DOHH2 (cell line): Measurements from ENCODE around the gene CMTM2.

ENCODE experiments used
- H3F3A ChIP-seq: fragments of 200-600 bp; sonication (generic), shearing (Covaris generic); 2 replicates; pipeline ENCODE4 v1.6.0; 2016; ENCODE audit warnings: antibody characterized with exemption, mild to moderate bottlenecking; ENCODE audit not compliant: control insufficient read depth, insufficient read depth
- H3K27ac ChIP-seq: fragments of 200-600 bp; sonication (generic); 2 replicates; pipeline ENCODE4 v1.5.1; 2014; ENCODE audit warnings: low read depth, mild to moderate bottlenecking, low read length, moderate library complexity
- H3K27me3 ChIP-seq: fragments of 200-600 bp; sonication (generic); 2 replicates; pipeline ENCODE4 v1.6.1; 2014; ENCODE audit warnings: mild to moderate bottlenecking, low read length, mixed read lengths; ENCODE audit not compliant: control insufficient read depth
- H3K36me3 ChIP-seq: fragments of 200-600 bp; sonication (generic); 2 replicates; pipeline ENCODE4 v1.6.1; 2014; ENCODE audit warnings: mild to moderate bottlenecking, low read length, moderate library complexity, mixed read lengths; ENCODE audit not compliant: control insufficient read depth
- H3K4me1 ChIP-seq: fragments of 200-600 bp; sonication (generic); 2 replicates; pipeline ENCODE4 v1.6.1; 2014; ENCODE audit warnings: mild to moderate bottlenecking, low read length, mixed read lengths; ENCODE audit not compliant: control insufficient read depth
- H3K4me2 ChIP-seq: fragments of 200-600 bp; sonication (generic); 2 replicates; pipeline ENCODE4 v1.6.0; 2014; ENCODE audit warnings: mild to moderate bottlenecking, low read length, moderate library complexity
- H3K4me3 ChIP-seq: fragments of 200-600 bp; sonication (generic); 2 replicates; pipeline ENCODE4 v1.5.1; 2014; ENCODE audit warnings: mild to moderate bottlenecking, low read length, mixed read lengths
- H3K79me2 ChIP-seq: fragments of 200-600 bp; sonication (generic); 2 replicates; pipeline ENCODE4 v1.6.1; 2014; ENCODE audit warnings: mild to moderate bottlenecking, low read length, mixed read lengths; ENCODE audit not compliant: control insufficient read depth
- H3K9me2 ChIP-seq: fragments of 200-600 bp; sonication (generic); replicated peaks from 2 replicates; pipeline ENCODE4 v1.6.1; 2014; ENCODE audit warnings: mild to moderate bottlenecking, low read length, mixed read lengths; ENCODE audit not compliant: control insufficient read depth
- H3K9me3 ChIP-seq: fragments of 200-600 bp; sonication (generic); 2 replicates; pipeline ENCODE4 v1.6.1; 2014; ENCODE audit warnings: antibody characterized with exemption, low read length, mixed read lengths; ENCODE audit not compliant: control insufficient read depth, insufficient read depth
- H4K20me1 ChIP-seq: fragments of 200-600 bp; sonication (generic); 2 replicates; pipeline ENCODE4 v1.6.0; 2014; ENCODE audit warnings: low read depth, mild to moderate bottlenecking, antibody characterized with exemption, low read length, moderate library complexity; ENCODE audit not compliant: control insufficient read depth, insufficient read depth
- CTCF ChIP-seq: fragments of 200-600 bp; sonication (generic); IDR thresholded peaks from one replicate; pipeline ENCODE4 v1.5.1; 2014; ENCODE audit warnings: antibody characterized with exemption, mild to moderate bottlenecking, low read depth, low read length; ENCODE audit not compliant: poor library complexity, severe bottlenecking
- EZH2phosphoT487 ChIP-seq: fragments of 200-600 bp; sonication (generic); IDR thresholded peaks from 2 replicates; pipeline ENCODE4 v1.6.1; 2017; ENCODE audit warnings: borderline replicate concordance, mild to moderate bottlenecking, antibody characterized with exemption, low read length, moderate library complexity, mixed read lengths

The CMTM2 gene

GRCh38 chr16:66536525-66536924 is 42.7 kb upstream of the CMTM2 start:
- Histone ChIP-seq H3K27me3 (no peaks in the 10 kb centered on the region), H3K79me2 (no peaks in the 10 kb centered on the region), H3K9me3 (no peaks in the 10 kb centered on the region), H3K9me2 (no peaks in the 10 kb centered on the region), H4K20me1 (no peaks in the 10 kb centered on the region), H3F3A (no peaks in the 10 kb centered on the region; the same call in 1 of the 2 replicates), H3K36me3 (no peaks in the 10 kb centered on the region), H3K4me3 (no peak overlapping the region), H3K27ac (no peak overlapping the region), H3K4me1 (peaks cover 22% of the 10 kb centered on the region), H3K4me2 (no peak overlapping the region)
- TF ChIP-seq CTCF (no peak), EZH2phosphoT487 (no peak)

GRCh38 chr16:66537236-66537635 is 42.0 kb upstream of the CMTM2 start:
- H3K27ac ChIP-seq, result no peak overlapping the region
- H3K4me2 ChIP-seq, result no peak overlapping the region
- H3K9me3 ChIP-seq, result no peaks in the 10 kb centered on the region
- H4K20me1 ChIP-seq, result no peaks in the 10 kb centered on the region
- peaks cover 22% of the 10 kb centered on the region for H3K4me1 ChIP-seq
- H3K4me3 ChIP-seq, result no peak overlapping the region
- no peaks in the 10 kb centered on the region for H3K79me2 ChIP-seq
- TF ChIP-seq CTCF, result no peak
- TF ChIP-seq EZH2phosphoT487, result no peak
- no peaks in the 10 kb centered on the region; the same call in 1 of the 2 replicates for H3F3A ChIP-seq
- no peaks in the 10 kb centered on the region for H3K27me3 ChIP-seq
- no peaks in the 10 kb centered on the region for H3K9me2 ChIP-seq
- H3K36me3 ChIP-seq, result no peaks in the 10 kb centered on the region

GRCh38 chr16:66538910-66539309 is 40.4 kb upstream of the CMTM2 start:
- H3K27ac ChIP-seq, result no peak overlapping the region
- TF ChIP-seq EZH2phosphoT487 (no peak), CTCF (no peak)
- no peaks in the 10 kb centered on the region for H4K20me1 ChIP-seq
- H3K9me2 ChIP-seq, result no peaks in the 10 kb centered on the region
- peaks cover under 1% of the 10 kb centered on the region for H3F3A ChIP-seq
- peaks cover 30% of the 10 kb centered on the region for H3K4me1 ChIP-seq
- H3K9me3 ChIP-seq, result no peaks in the 10 kb centered on the region
- no peak overlapping the region for H3K4me2 ChIP-seq
- H3K27me3 ChIP-seq, result no peaks in the 10 kb centered on the region
- no peak overlapping the region for H3K4me3 ChIP-seq
- no peaks in the 10 kb centered on the region for H3K79me2 ChIP-seq
- H3K36me3 ChIP-seq, result no peaks in the 10 kb centered on the region
